HG02885 (cell line): ENCODE results near the gene ASPM.
"Not testable (repeated sequence)": the region's sequence is repeated elsewhere in the genome, so short reads cannot be mapped to it uniquely, and the experiment has no call there.

Experiments used
- ATAC-seq: cut with Tn5 transposase; IDR thresholded peaks from one replicate; pipeline ENCODE4 v1.9.1; 2021; ENCODE audit warnings: mild to moderate bottlenecking; ENCODE audit not compliant: unreplicated experiment, poor library complexity

ASPM gene

GRCh38 chr1:197149340-197149739 is 2.9 kb upstream of the ASPM start:
- ATAC-seq = no peak

- no peak for ATAC-seq
Measured at GRCh38 chr1:197145446-197146024, 934 bp downstream of the ASPM start.

DNA sequence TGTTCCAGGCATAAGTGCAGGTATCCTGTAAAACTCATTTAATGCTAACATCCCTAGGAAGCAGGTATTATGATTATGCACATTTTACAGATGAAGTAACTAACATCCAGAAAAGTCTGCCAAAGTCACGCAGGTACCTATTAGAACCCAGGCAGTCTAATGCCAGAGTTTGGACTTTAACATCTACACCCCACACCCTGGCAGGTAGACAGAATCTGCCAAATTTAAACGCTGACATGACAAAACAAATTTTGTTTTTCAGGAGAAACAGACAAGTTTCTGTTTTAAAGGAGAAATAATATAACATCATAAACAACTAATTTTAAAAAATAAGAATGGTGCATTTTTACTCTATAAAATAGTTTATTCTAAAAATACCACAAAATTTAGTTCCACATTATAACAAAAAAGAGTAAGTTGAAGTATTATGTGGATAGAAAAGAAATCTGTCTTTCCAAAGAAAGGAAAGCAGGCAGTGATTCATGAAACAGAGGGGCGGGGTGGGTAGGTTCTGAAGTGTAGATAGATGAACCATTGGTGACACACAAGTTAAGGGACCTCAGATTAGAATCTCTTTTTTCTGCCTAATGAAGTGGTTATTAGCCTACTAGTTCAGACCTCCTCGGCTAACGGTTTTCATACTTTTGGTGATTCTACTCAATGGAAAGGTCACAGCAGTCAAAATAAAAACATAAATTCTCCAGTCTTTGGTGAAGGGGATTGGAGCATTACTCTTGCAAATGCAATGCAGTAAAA is 1.7 kb downstream of the ASPM start:
- no peak for ATAC-seq

DNA sequence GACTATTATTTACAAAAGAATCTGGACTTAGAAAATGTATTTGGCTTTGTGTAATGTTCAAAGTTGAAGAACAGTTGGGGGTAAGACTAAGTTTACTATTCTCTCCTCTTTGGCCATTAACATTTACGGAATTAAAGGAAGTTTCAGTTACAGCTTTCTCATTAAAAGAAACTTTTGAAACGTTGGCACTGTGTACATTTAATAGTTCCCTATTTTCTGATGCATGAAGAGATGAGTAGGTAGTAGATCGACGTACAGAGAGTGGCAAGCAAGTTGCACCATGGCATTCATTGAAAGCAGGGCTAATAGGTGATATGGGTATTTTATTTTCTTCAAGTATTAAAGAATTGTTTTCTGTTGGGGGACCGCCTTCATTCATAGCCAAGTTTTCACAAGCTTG is 3.2 kb downstream of the ASPM start:
- ATAC-seq = no peak

DNA sequence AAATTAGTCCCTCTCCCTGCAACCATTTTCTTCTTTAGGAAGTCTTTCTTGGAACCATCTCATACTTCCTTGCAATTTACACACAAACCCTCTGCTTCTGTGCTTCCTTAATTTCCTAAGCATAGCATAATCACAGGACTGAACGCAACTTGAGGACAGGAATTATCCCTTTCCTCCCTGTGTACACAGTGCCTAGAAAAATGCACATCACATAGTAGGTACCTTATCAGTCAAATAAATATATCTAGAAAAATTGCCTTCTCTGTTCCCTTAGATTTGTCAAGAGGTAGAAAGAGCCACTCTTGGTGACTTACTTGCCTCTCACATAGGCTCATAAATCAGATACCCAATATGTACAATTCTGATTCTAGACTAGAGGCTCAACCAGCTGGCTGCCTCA is 4.9 kb downstream of the ASPM start:
- no peak for ATAC-seq

DNA sequence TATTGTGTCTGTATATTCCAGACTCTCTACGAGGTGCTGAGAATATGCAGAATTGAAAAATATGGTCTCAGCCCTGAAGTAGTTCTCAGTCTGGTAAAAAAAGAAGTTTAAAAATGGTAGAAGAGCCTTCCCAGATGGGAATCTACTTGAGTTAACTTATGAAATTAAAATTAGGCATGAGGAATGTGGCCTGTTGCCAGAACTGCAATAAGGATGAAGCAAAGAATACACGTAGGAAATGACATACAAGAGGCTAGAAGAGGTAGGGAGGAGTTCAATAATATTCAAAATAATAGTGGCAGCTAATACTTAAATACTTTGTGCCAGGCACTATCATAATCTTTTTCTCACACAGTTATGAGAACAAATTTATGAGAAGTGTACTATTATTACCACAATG is 6.3 kb downstream of the ASPM start:
- no peak for ATAC-seq

- ATAC-seq = no peak
Measured at GRCh38 chr1:197139169-197139568, 7.3 kb downstream of the ASPM start.

GRCh38 chr1:197137322-197137721 is 9.1 kb downstream of the ASPM start:
- ATAC-seq = no peak

DNA sequence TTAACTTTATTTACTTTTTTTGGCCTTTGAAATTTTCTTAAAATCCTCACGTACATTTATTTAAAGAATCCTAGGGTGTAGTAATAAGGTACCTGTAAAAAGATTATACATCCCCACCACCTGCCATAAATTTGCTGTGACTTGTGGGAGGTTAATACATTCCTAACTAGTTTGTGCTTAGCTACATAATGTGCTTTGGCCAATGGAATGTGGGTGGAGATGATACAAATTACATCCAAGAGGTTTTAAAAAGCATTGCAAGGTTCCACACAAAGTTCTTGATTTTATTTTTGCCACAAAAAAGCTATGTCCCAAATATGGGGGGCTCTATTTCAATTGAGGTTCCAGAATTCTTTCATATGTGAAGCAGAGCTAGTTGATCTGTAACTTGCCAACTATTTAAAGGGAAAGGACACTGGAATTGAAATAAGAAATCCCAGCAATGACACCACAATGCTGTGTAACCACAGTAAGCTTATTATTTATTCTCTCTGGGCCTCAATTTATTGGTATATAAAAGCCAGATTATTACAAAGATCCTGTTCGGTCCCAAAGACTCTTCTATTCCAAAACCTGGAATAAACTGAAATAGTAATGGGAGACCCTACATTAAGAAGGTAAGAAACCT is 15.7 kb downstream of the ASPM start:
- no peak for ATAC-seq

GRCh38 chr1:197129698-197130097 is 16.8 kb downstream of the ASPM start:
- no peak for ATAC-seq

DNA sequence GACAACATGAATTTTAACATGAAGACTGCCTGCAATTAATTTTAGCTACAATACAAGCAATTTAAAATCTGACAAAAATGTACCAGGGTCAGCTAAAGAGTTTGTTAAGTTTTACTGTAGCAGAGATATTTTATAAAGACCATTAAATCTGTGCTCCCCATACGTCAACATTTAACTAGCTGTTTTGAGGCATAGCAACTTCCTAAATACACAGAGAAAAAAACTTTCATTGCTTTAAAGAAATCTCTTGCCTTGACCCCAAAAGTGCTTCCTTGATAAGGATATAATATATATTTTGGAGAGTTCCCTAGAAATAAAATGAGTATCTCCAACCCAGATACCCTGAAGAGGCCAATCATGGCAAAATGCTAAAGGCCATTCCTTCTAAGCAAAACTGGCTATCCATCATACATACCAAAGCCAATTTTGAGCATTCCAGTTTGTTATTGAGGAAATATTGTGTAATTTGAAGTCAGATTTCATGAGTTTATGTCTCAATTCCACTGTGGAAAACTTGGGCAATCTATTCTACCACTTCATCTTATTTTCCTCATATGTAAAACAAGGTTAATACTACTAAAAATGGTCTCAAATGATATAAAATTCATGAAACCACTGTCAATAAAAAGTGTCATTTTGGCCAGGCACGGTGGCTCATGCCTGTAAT is 19.1 kb downstream of the ASPM start:
- ATAC-seq = no peak

GRCh38 chr1:197126691-197127090 is 19.8 kb downstream of the ASPM start:
- no peak for ATAC-seq

GRCh38 chr1:197124376-197124775 is 22.1 kb downstream of the ASPM start:
- no peak for ATAC-seq

- ATAC-seq = no peak
Measured at GRCh38 chr1:197116156-197116555, 30.3 kb downstream of the ASPM start.

DNA sequence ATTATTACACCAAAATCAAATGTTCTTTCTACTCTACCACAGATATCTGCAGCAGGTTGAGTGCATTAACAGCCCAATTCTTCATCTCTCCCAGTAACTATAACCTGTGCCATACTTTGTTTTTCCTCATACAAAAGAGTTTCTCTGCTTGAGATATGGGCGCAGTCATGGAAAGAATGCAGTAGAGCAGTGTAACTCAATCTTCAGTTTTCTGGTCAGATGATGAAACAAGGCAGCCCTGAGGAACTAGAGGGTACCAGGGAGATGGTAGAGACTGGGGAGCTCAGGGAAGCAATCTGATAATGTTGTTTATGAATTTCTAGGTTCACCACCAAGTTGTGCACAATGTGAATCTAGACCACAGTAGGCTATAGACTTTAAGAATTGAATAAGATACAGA is 39.6 kb downstream of the ASPM start:
- no peak for ATAC-seq

DNA sequence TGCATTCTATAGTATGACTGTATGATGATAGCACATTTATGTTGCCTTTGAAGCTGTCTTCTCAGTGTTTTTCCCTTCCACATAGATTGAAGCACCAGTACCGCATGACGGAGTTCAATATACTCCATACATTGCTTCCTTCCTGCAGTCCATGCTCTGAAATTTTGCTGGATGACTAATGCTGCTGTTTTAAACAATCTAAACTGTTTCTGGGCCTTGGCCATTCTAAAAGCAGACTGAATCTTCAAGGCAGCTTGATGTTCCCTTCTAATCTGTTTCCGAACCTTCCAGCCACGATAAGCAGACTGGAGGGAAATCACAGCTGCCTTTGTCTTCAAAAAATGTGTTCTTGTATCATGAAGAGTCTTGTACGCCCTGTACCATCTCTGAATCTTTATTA is 43.2 kb downstream of the ASPM start:
- no peak for ATAC-seq

DNA sequence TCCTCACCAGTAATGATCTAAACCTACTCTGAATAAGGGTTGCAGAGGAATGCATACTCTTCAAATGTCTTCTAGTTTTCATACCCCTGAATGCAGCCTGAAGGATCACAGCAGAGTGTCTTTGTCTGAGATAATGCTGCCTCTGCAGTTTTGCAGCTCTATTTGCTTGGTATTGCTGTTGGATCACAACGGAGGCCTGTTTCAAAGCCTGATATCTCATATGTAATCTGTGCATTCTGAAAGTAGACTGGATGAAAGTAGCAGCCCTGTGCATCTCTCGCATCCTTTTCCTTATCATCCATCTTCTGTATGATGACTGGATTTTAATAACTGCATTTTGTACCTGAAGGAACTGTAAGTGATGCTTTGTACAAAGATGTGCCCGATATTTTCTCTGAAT is 44.5 kb downstream of the ASPM start:
- no peak for ATAC-seq

- ATAC-seq = no peak
Measured at GRCh38 chr1:197100677-197101076, 45.8 kb downstream of the ASPM start.

GRCh38 chr1:197099444-197099843 is 47.0 kb downstream of the ASPM start:
- ATAC-seq = no peak

GRCh38 chr1:197096971-197097370 is 49.5 kb downstream of the ASPM start:
- ATAC-seq = not testable (repeated sequence)

GRCh38 chr1:197096137-197096536 is 50.3 kb downstream of the ASPM start:
- peak; percentile 83 for ATAC-seq
